HUDEP-2 (cell line): Measurements from ENCODE around the gene JUP.
"Not testable (repeated sequence)": the region's sequence is repeated elsewhere in the genome, so short reads cannot be mapped to it uniquely, and the experiment has no call there.

Experiments used
- DNase-seq, 76 experiments: peaks; one replicate each; lab custom pipeline; 2025; ENCODE audit not compliant: unreplicated experiment in 76 of 76; lab: John Stamatoyannopoulos, UW

Gene JUP

DNA sequence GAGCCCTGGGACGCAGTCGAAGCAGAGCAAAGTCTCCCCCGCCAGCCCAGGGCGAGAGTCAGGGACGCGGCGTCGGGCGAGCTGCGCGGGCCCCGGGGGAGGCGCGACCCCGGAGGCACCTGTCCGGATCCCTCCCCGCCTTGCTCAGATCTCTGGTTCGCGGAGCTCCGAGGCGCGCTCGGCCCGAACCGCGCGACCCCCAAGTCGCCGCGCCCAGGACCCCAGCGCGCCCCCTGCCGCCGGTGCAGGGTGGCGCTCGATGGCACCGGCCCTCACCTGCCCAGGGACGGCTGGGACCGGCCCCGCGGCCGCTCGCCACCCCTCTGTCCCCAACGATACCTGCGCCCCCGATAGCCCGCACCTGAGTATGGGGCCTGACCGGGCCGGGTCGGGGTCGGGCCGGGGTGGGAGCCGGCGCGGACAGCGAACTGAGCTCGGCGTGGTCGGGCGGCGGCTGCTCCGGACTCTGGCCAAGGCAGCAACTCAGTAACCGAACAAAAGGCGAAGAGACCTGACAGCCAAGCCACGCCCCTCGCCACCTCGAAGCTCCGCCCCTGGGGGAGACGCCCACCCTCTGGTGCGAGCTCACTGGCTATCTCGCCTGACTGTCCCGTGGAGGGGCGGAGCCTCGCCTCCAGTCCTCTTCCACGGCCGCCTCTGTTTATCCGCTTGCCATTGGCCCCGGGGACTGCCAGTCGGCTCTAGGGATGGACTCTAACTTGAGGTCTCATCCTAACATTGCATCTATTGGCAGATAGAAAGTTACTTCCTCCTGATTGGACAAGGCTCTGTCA is at the start of gene JUP:
Gene JUP (minus strand): TSS at position 485 of the 794 bp plus-strand sequence. CDS start 14,857 bp downstream, outside the sequence.
- DNase-seq = peak; percentile 39 to 100 (median 99)

DNA sequence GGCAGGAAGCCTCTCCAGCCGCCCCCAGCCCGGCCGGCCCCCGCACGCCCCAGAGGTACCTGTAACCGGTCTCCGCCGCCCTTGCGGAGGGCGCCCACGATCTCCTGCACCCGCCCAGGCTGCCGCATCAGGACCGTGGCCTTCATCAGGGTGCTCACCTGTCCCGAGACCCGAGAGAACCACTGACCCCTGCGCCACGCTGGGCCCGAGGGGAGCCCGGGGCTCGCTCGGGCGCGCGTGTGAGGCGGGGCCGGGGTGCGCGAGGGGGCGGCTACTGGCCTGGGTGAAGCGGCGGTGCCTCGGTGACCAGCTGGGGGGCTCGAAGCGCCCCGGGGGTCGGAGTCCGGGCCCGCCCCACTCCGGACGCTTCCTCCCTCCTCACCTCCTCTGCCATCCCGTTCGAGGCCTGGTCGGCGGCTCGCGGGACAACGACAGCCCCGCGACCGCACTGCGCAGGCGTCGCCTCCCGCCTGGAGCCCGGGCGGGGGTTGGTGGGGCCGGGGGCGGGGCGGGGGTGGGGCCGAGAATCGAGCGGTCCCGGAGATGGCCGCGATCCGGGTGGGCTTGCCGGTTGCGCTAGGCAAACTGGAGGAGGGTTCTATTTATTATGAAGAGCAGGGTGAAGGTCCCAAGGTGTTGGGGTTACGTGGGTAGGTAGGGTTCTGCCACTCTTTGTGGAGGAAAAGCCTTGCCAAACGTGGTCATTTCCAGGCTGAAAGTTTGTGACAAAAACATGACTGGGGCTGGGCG is 49.5 kb upstream of the JUP start, which contains the start of gene NT5C3B:
Gene NT5C3B (minus strand): TSS at position 433 of the 750 bp plus-strand sequence. CDS start 39 bp downstream, at position 394.
- peak in 4 of 76 experiments; percentile 8 to 15 (median 13) for DNase-seq

DNA sequence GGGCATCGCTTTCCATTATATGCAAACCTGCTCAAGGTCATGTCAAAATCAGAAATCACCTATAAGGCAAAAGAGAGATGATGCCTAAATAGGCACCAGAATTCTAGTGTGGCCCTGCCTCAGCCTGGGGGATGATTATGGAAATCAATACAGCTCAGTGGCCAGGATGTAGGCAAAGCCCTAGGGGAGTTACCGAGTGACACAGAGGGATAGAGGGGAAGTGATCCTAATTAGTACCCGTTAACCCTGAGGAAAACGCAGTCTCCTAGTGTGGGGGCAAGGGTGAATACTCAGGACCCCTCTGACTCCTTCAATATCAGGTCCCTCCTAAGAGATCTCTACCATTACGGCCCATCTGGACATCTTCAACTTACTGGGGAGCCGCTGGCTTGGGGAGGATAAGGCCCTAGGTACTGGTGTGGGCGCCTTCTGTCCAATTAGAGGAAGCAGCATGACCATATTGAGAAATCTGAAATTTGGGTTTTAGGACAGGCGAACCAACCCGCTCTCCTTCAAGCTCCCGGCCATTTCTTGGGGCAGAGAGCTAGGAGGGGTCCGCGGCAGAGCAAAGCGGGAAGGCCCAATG is 48.8 kb upstream of the JUP start:
- DNase-seq = no peak

DNA sequence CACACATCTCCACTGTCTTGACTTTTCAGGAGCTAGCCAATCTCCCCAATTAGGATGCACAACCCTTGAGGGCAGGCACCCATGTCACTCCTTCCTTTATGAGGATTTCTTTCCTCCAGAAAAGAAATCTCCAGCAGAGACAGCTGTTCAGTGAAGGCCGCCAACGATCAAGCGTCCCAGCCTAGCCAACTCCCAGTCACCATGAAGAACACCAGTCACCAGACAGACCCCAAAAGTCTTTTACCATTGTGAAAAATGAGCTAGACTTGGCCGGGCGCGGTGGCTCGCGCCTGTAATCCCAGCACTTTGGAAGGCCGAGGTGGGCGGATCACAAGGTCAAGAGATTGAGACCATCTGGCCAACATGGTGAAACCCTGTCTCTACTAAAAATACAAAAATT is 43.5 kb upstream of the JUP start:
- DNase-seq = not testable (repeated sequence)

DNA sequence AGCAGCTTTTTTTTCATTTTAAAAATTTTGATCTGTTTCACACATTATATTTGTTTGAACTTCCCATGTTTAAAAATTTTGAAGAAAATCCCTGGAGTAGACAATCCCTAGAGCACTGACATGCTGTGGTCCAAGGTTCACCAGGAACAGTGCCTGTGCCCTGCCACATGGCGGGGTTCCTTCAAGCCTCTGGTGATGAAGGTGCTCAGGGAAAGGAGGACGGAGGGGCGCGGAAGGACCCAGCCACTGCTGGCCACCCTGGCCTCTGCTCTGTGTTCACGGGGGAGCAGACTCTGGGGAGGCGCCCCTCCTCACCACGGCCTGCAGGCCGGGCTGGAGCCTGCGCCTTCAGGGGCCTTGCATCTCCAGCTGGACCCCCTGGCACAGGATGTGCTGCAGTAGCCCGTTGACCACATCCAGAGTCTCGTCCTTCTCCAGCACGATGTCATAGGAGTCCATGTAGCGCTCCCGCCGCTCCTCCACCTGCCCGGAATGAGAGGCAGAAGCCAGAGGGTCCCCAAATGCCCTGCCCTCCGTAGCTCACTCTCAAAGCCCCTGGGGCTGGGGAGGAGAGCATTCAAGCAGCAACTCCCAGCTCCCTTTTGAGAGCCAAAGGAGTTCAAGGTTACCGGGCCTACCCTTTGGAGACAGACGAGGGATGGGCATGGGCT is 38.8 kb upstream of the JUP start:
- no peak for DNase-seq

DNA sequence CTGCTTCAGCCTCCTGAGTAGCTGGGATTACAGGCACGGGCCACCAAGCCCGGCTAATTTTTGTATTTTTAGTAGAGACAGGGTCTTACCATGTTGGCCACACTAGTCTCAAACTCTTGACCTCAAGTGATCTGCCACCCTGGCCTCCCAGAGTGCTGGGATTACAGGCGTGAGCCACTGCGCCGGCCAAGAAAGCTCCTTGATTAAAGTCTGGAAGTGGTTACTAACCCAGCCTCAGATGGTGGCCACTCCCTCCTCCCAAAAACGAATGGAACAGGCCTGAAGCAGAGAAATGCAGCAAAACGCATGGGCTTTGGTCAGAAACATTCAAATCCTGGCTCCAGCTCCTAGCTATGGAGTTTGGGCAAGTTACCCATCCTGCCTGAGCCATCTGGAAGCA is 37.6 kb upstream of the JUP start:
- no peak for DNase-seq

DNA sequence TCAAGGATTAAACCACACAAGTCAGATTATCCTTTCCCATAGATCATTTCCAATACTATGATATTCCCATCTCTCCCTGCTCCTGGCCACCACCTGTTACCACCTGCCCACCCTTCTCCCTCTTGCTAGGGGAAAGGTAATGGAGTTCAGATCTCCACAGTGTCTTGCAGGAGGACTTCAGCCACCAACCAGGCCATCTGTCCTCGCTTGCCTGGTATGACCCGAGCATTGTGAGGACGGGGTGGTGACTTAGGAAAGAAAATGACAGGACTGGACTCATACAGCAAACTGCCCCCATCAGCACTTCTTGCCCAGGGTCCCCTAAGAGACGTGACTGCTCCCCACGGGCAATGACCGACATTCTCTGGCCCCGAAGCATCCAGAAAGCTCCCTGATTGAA is 37.1 kb upstream of the JUP start:
- no peak for DNase-seq

DNA sequence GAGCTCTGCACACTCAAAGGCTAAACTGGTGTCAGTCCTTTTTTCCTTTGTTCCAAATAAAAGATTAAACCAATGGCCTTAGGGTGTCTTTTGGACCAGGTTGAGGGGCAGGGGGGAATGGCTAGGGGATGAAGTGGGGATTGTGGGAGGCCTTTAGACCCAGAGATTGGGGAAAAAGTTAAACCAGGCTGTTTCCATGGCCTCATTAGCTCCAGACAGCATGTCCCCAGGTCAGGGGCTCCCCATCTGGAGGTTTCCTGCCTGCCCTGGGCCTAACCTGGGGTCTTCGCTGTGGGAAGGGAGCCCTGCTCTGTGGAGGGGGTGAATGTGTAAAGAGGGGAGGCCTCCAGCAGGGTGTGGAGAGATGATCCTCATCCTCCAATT is 36.6 kb upstream of the JUP start:
- no peak for DNase-seq

DNA sequence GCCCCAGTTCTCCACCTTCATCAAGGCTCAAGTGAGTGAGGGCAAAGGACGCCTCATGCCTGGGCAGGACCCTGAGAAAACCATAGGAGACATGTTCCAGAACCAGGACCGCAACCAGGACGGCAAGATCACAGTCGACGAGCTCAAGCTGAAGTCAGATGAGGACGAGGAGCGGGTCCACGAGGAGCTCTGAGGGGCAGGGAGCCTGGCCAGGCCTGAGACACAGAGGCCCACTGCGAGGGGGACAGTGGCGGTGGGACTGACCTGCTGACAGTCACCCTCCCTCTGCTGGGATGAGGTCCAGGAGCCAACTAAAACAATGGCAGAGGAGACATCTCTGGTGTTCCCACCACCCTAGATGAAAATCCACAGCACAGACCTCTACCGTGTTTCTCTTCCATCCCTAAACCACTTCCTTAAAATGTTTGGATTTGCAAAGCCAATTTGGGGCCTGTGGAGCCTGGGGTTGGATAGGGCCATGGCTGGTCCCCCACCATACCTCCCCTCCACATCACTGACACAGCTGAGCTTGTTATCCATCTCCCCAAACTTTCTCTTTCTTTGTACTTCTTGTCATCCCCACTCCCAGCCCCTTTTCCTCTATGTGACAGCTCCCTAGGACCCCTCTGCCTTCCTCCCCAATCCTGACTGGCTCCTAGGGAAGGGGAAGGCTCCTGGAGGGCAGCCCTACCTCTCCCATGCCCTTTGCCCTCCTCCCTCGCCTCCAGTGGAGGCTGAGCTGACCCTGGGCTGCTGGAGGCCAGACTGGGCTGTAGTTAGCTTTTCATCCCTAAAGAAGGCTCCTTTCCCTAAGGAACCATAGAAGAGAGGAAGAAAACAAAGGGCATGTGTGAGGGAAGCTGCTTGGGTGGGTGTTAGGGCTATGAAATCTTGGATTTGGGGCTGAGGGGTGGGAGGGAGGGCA is 36.0 kb upstream of the JUP start:
- no peak for DNase-seq

DNA sequence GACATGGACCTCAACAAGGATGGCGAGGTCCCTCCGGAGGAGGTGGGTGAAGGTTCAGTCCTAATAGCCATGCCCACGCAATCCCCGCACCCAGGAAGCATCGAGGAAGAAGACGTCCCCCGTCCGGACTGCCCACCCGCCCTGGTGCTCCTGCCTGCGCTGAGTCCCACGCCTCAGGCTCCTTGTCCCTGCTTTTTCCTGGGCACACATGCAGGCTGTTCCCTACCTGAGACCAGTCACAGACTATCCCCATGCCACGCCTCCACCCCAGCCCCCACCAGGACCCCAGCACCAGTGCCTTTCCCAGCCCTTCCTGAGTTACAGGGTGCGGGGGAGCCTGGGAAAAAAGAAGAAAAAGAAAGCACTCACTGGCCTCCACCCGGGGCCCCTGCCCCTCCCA is 35.3 kb upstream of the JUP start:
- DNase-seq = no peak

DNA sequence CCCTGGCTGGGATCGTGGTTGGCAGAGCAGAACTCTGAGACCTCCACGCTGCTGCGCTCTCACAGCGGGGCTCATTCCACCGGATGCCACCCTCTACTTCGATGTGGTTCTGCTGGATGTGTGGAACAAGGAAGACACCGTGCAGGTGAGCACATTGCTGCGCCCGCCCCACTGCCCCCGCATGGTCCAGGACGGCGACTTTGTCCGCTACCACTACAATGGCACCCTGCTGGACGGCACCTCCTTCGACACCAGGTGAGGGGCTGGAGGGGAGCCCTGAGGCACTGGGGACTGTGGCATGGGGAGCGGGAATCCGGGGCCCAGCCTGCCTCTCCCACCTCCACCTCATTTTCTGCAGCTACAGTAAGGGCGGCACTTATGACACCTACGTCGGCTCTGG is 31.5 kb upstream of the JUP start:
- DNase-seq = no peak

DNA sequence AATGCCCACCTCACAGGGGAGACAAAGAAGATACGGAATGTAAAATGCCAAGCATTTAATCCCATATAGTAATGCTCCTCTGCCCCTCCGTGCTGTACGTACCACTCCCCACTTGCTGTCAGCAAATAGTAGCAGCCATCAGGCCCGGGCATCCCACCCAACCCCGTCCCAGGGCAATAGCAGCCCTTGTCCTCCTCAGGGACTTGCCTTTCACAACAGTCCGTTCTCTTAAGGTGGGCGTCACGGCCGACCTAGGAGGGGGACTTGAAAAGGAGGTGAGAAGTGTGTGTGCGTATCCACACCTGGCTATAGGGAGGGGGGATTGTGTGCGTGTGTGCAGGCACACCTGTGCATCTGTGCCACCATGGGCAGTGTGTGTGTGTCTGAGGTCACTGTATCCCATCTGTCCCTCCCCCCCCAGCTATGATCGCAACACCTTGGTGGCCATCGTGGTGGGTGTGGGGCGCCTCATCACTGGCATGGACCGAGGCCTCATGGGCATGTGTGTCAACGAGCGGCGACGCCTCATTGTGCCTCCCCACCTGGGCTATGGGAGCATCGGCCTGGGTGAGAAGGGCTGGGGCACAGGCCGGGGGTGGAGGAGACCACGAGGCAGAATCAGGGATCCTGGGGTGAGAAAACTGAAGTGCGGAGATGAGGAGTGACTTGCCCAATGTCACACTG is 30.3 kb upstream of the JUP start:
- DNase-seq = no peak

DNA sequence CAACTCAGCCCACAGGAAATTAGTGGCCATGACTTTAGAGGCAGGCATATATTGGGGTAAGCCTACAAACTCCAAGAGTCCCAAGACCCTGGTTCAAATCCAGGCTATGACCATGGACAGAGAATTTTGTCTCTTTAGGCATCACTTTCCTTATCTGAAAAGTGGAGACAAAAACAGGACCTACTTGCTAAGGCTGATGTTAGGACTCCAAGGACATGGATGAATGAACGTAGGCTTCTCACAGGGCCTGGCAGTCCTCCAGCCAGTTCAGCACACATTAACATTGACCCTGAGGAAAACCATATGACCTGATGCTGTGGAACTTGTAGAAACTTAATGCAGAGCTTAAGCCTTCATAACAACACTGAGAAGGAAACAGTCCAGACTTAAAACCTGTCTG is 27.7 kb upstream of the JUP start:
- no peak for DNase-seq

DNA sequence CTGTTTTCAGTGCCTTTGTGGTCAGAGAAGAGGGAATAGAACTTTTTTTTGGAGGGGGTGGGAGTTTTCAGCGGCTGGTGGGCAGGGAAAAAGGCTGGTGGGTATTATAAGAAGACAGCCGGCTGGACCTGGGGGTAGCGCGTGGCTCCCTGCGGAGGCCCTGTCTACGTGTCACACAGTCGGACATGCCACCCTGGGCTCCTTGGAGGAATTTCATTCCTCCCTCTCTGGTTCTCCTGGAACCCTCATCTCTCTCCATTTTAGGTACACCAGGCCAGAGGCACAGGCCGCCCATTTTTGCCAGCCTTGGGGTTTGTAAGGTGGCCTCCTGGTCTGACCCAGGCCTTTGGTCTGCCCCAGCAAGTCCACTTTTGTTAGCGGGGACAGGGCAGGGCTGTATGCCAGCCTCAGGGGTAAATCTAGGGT is 27.2 kb upstream of the JUP start:
- DNase-seq = no peak

DNA sequence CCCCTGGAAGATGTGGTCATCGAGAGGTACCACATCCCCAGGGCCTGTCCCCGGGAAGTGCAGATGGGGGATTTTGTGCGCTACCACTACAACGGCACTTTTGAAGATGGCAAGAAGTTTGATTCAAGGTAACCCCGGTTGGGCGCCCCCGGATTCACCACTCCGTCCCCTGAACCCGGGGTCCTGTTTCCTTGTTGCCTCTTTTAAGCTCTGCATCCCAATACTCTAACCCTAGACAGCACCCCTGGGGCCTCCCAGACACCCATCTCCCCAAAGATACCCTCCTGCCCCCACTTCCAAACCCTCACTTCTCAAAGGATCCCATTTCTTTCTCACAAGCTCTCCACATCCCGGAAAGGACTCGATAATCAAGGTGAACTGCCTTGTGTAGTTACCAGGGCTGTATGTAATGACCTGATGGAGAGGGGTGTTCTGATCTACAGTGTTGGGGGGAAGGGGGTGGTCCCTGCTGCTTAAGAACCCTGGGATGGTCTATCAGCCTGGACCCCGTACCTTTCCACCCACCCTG is 26.7 kb upstream of the JUP start:
- DNase-seq = no peak

DNA sequence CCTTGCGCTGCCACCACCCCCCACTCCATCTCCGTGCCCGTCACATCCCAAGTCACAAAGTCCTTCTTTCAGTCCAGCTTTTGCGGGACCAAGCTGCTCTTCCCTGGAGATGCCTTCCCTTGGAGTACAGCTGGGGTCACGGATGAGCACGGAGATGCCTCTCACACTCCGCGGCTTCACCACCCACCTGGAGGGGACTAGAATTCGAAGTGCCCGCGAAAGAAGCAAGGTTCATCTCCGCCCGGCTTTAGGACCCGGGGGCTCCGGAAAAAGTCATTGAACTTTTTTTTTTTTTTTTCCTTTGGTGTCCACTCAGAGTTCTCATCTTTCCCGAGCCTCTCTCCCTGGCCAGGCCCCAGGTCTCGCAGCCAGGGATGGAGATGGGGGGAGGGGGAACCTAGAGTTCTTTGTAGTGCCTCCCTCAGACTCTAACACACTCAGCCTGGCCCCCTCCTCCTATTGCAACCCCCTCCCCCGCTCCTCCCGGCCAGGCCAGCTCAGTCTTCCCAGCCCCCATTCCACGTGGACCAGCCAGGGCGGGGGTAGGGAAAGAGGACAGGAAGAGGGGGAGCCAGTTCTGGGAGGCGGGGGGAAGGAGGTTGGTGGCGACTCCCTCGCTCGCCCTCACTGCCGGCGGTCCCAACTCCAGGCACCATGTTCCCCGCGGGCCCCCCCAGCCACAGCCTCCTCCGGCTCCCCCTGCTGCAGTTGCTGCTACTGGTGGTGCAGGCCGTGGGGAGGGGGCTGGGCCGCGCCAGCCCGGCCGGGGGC is 26.1 kb upstream of the JUP start, which contains the start of gene FKBP10:
Gene FKBP10 (plus strand): TSS at position 624 of the 771 bp plus-strand sequence. CDS start 31 bp downstream, at position 655.
- peak in 5 of 76 experiments; percentile 9 to 22 (median 10) for DNase-seq

DNA sequence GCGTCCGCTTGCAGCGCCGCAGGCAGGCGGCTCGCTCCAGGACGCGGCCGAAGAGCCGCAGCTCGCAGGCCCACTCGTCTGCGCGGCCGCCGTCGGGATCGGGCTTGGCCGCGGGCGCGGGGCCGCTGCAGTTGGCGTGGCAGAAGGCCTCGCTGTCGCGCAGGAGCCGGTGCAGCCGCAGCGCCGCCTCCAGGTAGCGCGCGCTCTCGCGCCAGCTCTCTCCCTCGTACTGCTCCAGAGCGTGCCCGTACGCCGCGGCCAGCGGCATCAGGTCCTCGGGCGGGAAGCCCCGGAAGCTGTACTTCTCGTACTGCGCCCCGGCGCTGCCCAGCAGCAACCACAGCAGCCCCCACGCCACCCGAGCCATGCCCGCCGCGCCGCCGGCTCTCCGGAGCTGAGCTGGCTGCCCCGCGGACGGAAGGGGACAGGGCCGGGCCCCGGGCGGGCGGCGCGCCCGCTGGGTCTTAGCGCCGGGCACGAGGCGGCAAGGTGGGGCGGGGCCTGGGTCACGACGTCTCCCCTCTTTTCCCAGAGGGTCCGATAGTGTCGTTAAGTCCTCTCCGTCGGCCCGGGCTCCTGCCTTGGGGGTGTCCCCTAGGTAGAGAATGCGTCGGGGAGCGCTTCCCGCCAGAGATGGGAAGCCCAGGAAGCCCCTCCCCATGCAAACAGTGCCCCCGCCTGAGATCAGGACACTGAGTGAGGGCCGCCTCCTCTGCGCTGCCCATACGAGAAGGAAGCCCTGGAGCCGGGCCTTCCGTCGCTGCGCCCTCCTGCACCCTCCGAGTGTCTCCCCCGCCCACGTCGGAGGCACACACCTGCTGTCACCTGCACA is 25.3 kb upstream of the JUP start, which contains the start of gene P3H4:
Gene P3H4 (minus strand): TSS at position 401 of the 832 bp plus-strand sequence. CDS start 34 bp downstream, at position 367.
- peak in 65 of 76 experiments; percentile 9 to 82 (median 55) for DNase-seq
